ENCODE results near the gene RNF144A. TPM values are rescaled to one million over a fixed set of nuclear protein-coding genes. Genes with fewer than 3 reads are reported as not detected.

The RNF144A gene
- total RNA-seq, 6 donors from 2014 or later, result 9.9 to 20.7 (median 13.4) TPM

DNA sequence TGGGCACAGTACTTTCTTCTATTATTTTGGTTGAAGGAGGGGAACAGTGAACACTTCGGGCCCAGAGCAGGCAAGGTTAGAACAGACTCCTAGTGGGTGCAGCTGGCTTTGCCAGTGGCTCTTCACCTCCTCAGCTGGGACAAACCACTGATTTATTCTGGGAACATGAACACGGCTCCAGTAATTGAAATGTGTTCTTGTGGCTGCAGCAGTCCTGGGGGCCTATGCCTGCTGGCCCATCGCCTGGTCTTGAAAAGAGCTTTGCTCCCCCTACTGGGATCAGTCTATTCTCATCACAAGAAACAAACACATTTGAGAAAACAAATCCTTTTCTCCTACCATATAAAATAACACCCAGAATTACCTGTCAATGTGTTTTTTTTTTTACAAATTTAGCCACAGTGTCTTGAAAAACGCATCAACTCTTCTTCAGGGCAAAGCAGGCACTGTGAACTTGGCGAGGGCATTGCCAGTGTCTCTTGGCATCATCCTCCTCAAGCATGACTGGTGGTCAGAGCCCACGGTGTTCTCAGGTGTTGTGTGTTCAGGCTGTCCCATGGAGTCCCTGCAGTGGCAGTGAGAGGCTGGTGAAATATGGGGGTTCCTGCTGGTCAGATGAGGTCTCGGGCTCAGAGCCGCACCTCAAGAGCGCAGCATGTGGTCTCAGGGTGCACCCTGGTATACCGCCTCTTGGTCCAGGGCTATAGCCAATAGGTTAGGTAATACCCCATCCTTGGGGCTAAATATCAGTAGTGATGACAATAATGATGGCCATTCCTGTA lies 51.3 kb downstream of the RNF144A start:
- H3K9me3 ChIP-seq, result no peaks in the 10 kb centered on the region
- no peak overlapping the region for H3K4me3 ChIP-seq
- DNase-seq (no peak), ATAC-seq (ENCODE audit: low FRiP score in 2 of 2) (no peak)
- no peaks in the 10 kb centered on the region for H3K36me3 ChIP-seq
- TF ChIP-seq CTCF (IDR thresholded peaks at IDR 0.05) (no peak), POLR2A (IDR thresholded peaks at IDR 0.05) (no peak), POLR2AphosphoS5 (IDR thresholded peaks at IDR 0.05) (no peak), EP300 (IDR thresholded peaks at IDR 0.05) (no peak)
- no peaks in the 10 kb centered on the region for H3K27me3 ChIP-seq
- H3K4me1 ChIP-seq, result no peaks in the 10 kb centered on the region
- 89 to 91% methylated on average over 10 of the region's 10 CpGs for WGBS, 2 donors
- no peak overlapping the region for H3K27ac ChIP-seq

- no peak overlapping the region for H3K27ac ChIP-seq
- ATAC-seq (ENCODE audit: low FRiP score in 2 of 2) (no peak), DNase-seq (no peak)
- TF ChIP-seq POLR2A (IDR thresholded peaks at IDR 0.05) (no peak), CTCF (IDR thresholded peaks at IDR 0.05) (no peak), EP300 (IDR thresholded peaks at IDR 0.05) (no peak), POLR2AphosphoS5 (IDR thresholded peaks at IDR 0.05) (no peak)
- no peak overlapping the region for H3K4me3 ChIP-seq
- WGBS, 2 donors, result 92 to 100% methylated on average over 1 of the region's 1 CpG
- peaks cover 0 to under 1% (median 0%) of the 10 kb centered on the region in 4 donors for H3K4me1 ChIP-seq
- no peaks in the 10 kb centered on the region for H3K9me3 ChIP-seq
- H3K27me3 ChIP-seq, result no peaks in the 10 kb centered on the region
- no peaks in the 10 kb centered on the region for H3K36me3 ChIP-seq
Observed at GRCh38 chr2:6970551-6970950, 53.3 kb downstream of the RNF144A start.

GRCh38 chr2:6970976-6971480 lies 53.8 kb downstream of the RNF144A start:
- H3K4me1 ChIP-seq, result peaks cover 0 to 5% (median 2%) of the 10 kb centered on the region in 4 donors
- no peaks in the 10 kb centered on the region for H3K27me3 ChIP-seq
- no peaks in the 10 kb centered on the region for H3K36me3 ChIP-seq
- H3K27ac ChIP-seq, result no peak overlapping the region
- 84 to 85% methylated on average over 4 of the region's 4 CpGs for WGBS, 2 donors
- no peaks in the 10 kb centered on the region for H3K9me3 ChIP-seq
- no peak for ATAC-seq (ENCODE audit: low FRiP score in 2 of 2)
- no peak overlapping the region for H3K4me3 ChIP-seq
- no peak for TF ChIP-seq EP300 (IDR thresholded peaks at IDR 0.05)
- no peak for TF ChIP-seq CTCF (IDR thresholded peaks at IDR 0.05)
- no peak for TF ChIP-seq POLR2AphosphoS5 (IDR thresholded peaks at IDR 0.05)
- TF ChIP-seq POLR2A (IDR thresholded peaks at IDR 0.05), result no peak
- no peak for DNase-seq

DNA sequence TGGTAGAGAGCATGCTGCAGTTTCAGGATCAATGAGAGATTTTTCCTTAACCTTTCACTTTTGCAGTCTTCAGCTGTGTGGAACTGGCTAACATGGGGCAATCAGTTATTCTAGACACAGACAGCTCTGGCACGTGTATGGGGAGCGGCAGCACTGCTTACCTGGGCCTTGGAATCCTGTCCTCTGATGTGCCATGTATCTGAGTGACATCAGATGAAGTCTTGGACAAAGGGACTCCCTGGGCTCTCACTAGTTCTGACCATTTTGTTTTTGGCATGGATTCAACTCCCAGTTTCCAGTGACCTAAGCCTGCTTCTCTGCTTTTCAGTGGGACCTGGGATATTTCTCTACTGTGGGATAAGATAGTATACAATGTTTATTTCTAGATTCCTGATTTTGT lies 54.3 kb downstream of the RNF144A start:
- TF ChIP-seq POLR2A (IDR thresholded peaks at IDR 0.05), result no peak
- no peak for TF ChIP-seq POLR2AphosphoS5 (IDR thresholded peaks at IDR 0.05)
- no peak for TF ChIP-seq CTCF (IDR thresholded peaks at IDR 0.05)
- TF ChIP-seq EP300 (IDR thresholded peaks at IDR 0.05), result no peak
- 90 to 93% methylated on average over 2 of the region's 2 CpGs for WGBS, 2 donors
- ATAC-seq (ENCODE audit: low FRiP score in 2 of 2) (no peak), DNase-seq (no peak)
- Histone ChIP-seq H3K36me3 (no peaks in the 10 kb centered on the region), H3K4me3 (no peak overlapping the region), H3K27me3 (no peaks in the 10 kb centered on the region), H3K27ac (no peak overlapping the region), H3K9me3 (no peaks in the 10 kb centered on the region), H3K4me1 (peaks cover 0 to 7% (median 3%) of the 10 kb centered on the region in 4 donors)
